ENCODE measurements around the gene CGB2. TPM values are rescaled to one million over a fixed set of nuclear protein-coding genes. Genes with fewer than 3 reads are reported as not detected.
"Not testable (repeated sequence)": the region's sequence is repeated elsewhere in the genome, so short reads cannot be mapped to it uniquely, and the experiment has no call there.

The CGB2 gene
- total RNA-seq, 1 experiment from 2014 or later = not detected

DNA sequence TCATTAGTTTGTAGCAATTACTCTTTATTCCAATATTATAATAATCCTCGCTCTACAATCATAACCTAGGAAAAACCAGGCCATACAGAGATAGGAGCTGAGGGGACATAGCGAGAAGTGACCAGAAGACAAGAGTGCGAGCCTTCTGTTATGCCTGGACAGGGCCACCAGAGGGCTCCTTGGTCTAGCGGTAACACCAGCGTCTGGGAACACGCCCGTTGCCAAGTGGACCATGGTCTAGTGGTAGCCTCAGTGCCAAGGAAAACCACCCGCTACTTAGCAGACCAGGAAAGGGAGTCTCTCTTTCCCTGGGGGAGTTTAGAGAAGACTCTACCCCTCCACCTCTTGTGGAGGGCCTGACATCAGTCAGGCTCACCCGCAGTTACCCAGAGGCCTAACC is 43.2 kb downstream of the CGB2 start:
- Mint-ChIP-seq H3K36me3 (ENCODE audit: insufficient read depth, unreplicated experiment) (peaks cover 15% of the 10 kb centered on the region), H3K4me1 (ENCODE audit: low read depth, unreplicated experiment) (peaks cover 15% of the 10 kb centered on the region)
- H3K4me1 ChIP-seq = peaks cover 11% of the 10 kb centered on the region
- not testable (repeated sequence) for BruUV-seq (replicated peaks); H3K4me3 ChIP-seq (ENCODE audit: low read depth, low read length); H3K27me3 Mint-ChIP-seq (ENCODE audit: insufficient read depth, unreplicated experiment); H3K9me3 ChIP-seq; H3K27me3 ChIP-seq (replicated peaks; ENCODE audit: control insufficient read depth, insufficient read depth, low read length); H3K9me3 Mint-ChIP-seq (ENCODE audit: unreplicated experiment); H3K36me3 ChIP-seq (ENCODE audit: control insufficient read depth, insufficient read depth, low read length); H3K4me3 Mint-ChIP-seq (ENCODE audit: unreplicated experiment); H3K27ac Mint-ChIP-seq (ENCODE audit: unreplicated experiment)
- ChIA-PET CTCF (interaction anchor here (0.7 to 1.8 kb wide), 7 partner anchors 10 to 267 kb away, joined by 3 to 16 read pairs (median 8); partner anchors contain the start of gene NTF4), POLR2A (interaction anchor here (1.3 kb wide), 1 partner anchor 10 kb away, joined by 7 read pairs; the partner anchor contains the start of gene NTF4)
- TF ChIP-seq, protein P1, sequence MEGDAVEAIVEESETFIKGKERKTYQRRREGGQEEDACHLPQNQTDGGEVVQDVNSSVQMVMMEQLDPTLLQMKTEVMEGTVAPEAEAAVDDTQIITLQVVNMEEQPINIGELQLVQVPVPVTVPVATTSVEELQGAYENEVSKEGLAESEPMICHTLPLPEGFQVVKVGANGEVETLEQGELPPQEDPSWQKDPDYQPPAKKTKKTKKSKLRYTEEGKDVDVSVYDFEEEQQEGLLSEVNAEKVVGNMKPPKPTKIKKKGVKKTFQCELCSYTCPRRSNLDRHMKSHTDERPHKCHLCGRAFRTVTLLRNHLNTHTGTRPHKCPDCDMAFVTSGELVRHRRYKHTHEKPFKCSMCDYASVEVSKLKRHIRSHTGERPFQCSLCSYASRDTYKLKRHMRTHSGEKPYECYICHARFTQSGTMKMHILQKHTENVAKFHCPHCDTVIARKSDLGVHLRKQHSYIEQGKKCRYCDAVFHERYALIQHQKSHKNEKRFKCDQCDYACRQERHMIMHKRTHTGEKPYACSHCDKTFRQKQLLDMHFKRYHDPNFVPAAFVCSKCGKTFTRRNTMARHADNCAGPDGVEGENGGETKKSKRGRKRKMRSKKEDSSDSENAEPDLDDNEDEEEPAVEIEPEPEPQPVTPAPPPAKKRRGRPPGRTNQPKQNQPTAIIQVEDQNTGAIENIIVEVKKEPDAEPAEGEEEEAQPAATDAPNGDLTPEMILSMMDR (IDR thresholded peaks at IDR 0.05; ENCODE audit: insufficient read depth in 1 of 2, low read depth in 1 of 2, low read length in 1 of 2, severe bottlenecking in 1 of 2, unreplicated experiment in 1 of 2) = peak; percentile 37 to 59
- DNase-seq = peak; percentile 56 to 68
- intact Hi-C loops (cut with micrococcal nuclease; ENCODE audit: unreplicated experiment) = loop anchor here (1.0 to 5.0 kb wide), 3 partner anchors 58 to 288 kb away; partner anchors contain the start of genes GYS1, LHB and RUVBL2

DNA sequence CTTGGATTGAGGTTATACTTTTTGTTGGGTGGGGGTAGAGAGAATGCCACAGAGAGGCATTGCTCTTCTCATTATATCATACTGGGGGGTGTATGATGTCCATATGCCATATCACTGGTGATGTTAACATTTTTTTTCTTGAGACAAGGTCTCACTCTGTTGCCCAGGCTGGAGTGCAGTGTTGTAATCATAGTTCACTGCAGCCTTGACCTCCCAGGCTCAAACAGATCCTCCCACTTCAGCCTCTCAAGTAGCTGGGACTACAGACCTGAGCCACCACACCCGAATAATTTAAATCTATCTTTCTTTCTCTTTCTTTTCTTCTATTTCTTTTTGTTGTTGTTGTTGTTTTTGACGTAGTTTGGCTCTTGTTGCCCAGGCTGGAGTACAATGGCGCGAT is 48.7 kb downstream of the CGB2 start:
- Histone ChIP-seq H3K4me3 (ENCODE audit: low read depth, low read length) (no peak overlapping the region), H3K9me3 (no peaks in the 10 kb centered on the region), H3K36me3 (ENCODE audit: control insufficient read depth, insufficient read depth, low read length) (no peaks in the 10 kb centered on the region), H3K4me1 (0 out of 2 replicates have a peak, but pooled peaks cover 5% of the 10 kb centered on the region), H3K27me3 (replicated peaks; ENCODE audit: control insufficient read depth, insufficient read depth, low read length) (no peaks in the 10 kb centered on the region)
- Mint-ChIP-seq H3K4me3 (ENCODE audit: unreplicated experiment) (no peak overlapping the region), H3K4me1 (ENCODE audit: low read depth, unreplicated experiment) (peaks cover 10% of the 10 kb centered on the region), H3K27me3 (ENCODE audit: insufficient read depth, unreplicated experiment) (no peaks in the 10 kb centered on the region), H3K27ac (ENCODE audit: unreplicated experiment) (no peak overlapping the region), H3K9me3 (ENCODE audit: unreplicated experiment) (no peaks in the 10 kb centered on the region), H3K36me3 (ENCODE audit: insufficient read depth, unreplicated experiment) (peaks cover 9% of the 10 kb centered on the region)
- CTCF ChIA-PET = no interaction called here
- DNase-seq = no peak
- TF ChIP-seq, protein P1 (IDR thresholded peaks at IDR 0.05; ENCODE audit: insufficient read depth in 1 of 2, low read depth in 1 of 2, low read length in 1 of 2, severe bottlenecking in 1 of 2, unreplicated experiment in 1 of 2) = no peak
- intact Hi-C loops (cut with micrococcal nuclease; ENCODE audit: unreplicated experiment) = no loop called here
- POLR2A ChIA-PET = no interaction called here
- no TSS peak for BruUV-seq (replicated peaks)

DNA sequence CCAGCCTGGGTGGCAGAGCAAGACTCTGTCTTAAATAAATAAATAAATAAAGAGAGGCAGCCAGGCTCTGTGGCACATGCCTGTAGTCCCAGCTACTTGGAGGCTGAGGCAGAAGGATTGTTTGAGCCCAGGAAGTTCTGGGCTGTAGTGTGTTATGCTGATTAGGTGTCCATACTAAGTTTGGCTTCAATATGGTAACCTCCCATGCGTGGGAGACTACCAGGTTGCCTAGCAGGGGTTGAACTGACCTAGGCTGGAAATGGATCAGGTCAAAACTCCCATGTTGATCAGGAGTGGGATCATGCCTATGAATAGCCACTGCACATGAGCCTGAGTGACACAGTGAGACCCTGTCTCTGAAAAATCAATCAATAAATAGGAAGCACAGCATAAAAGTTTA is 49.6 kb downstream of the CGB2 start:
- no peaks in the 10 kb centered on the region for H3K9me3 ChIP-seq
- Mint-ChIP-seq H3K4me1 (ENCODE audit: low read depth, unreplicated experiment) (peaks cover 10% of the 10 kb centered on the region), H3K36me3 (ENCODE audit: insufficient read depth, unreplicated experiment) (peaks cover 18% of the 10 kb centered on the region), H3K9me3 (ENCODE audit: unreplicated experiment) (no peaks in the 10 kb centered on the region), H3K27ac (ENCODE audit: unreplicated experiment) (no peak overlapping the region), H3K27me3 (ENCODE audit: insufficient read depth, unreplicated experiment) (no peaks in the 10 kb centered on the region), H3K4me3 (ENCODE audit: unreplicated experiment) (no peak overlapping the region)
- H3K4me3 ChIP-seq (ENCODE audit: low read depth, low read length) = no peak overlapping the region
- no peaks in the 10 kb centered on the region for H3K27me3 ChIP-seq (replicated peaks; ENCODE audit: control insufficient read depth, insufficient read depth, low read length)
- ChIA-PET POLR2A (no interaction called here), CTCF (no interaction called here)
- H3K36me3 ChIP-seq (ENCODE audit: control insufficient read depth, insufficient read depth, low read length) = no peaks in the 10 kb centered on the region
- 0 out of 2 replicates have a peak, but pooled peaks cover 5% of the 10 kb centered on the region for H3K4me1 ChIP-seq
- intact Hi-C loops (cut with micrococcal nuclease; ENCODE audit: unreplicated experiment) = no loop called here
- DNase-seq = no peak
- BruUV-seq (replicated peaks) = no TSS peak
- TF ChIP-seq, protein P1 (IDR thresholded peaks at IDR 0.05; ENCODE audit: insufficient read depth in 1 of 2, low read depth in 1 of 2, low read length in 1 of 2, severe bottlenecking in 1 of 2, unreplicated experiment in 1 of 2) = no peak

Small RNA genes lying within 50 kb of the gene (microRNA-seq; reads per million reads assigned to microRNA genes)
- gene MIR6798 = not detected

Other genes with a start within 250 kb of the CGB2 start
- gene BCAT2, start 220.9 kb upstream of the CGB2 start, total RNA-seq (2022) = 106 and 109 TPM in 2 replicates
- 27.8 and 30.8 TPM in 2 replicates for gene HSD17B14, start 195.4 kb upstream of the CGB2 start, total RNA-seq (2022)
- 3.9 and 5.6 TPM in 2 replicates for gene PLEKHA4, start 163.3 kb upstream of the CGB2 start, total RNA-seq (2022)
- gene PPP1R15A, start 159.5 kb upstream of the CGB2 start, total RNA-seq (2022) = 83.3 and 94.7 TPM in 2 replicates
- 0.61 and 1.1 TPM in 2 replicates for gene TULP2, start 133.1 kb upstream of the CGB2 start, total RNA-seq (2022)
- 140 and 142 TPM in 2 replicates for gene NUCB1, start 131.6 kb upstream of the CGB2 start, total RNA-seq (2022)
- 2.6 and 3.3 TPM in 2 replicates for gene DHDH, start 98.2 kb upstream of the CGB2 start, total RNA-seq (2022)
- 107 and 110 TPM in 2 replicates for gene BAX, start 77.0 kb upstream of the CGB2 start, total RNA-seq (2022)
- 2,542 and 2,963 TPM in 2 replicates for gene FTL, start 66.6 kb upstream of the CGB2 start, total RNA-seq (2022)
- gene GYS1, start 38.6 kb upstream of the CGB2 start, total RNA-seq (2022) = 62.7 and 65.3 TPM in 2 replicates
- 165 and 172 TPM in 2 replicates for gene RUVBL2, start 38.0 kb upstream of the CGB2 start, total RNA-seq (2022)
- 0.68 TPM in 1 of 2 replicates, not detected in the other for gene LHB, start 14.8 kb upstream of the CGB2 start, total RNA-seq (2022)
- gene CGB3, start 7.6 kb upstream of the CGB2 start, total RNA-seq (2022) = not detected in 2 replicates
- gene CGB1, start 5.0 kb downstream of the CGB2 start, total RNA-seq (2022) = not detected in 2 replicates
- 0.49 TPM in 1 of 2 replicates, not detected in the other for gene CGB5, start 12.0 kb downstream of the CGB2 start, total RNA-seq (2022)
- not detected in 2 replicates for gene CGB8, start 17.2 kb downstream of the CGB2 start, total RNA-seq (2022)
- gene CGB7, start 25.9 kb downstream of the CGB2 start, total RNA-seq (2022) = 2.2 and 3.0 TPM in 2 replicates
- gene NTF4, start 32.9 kb downstream of the CGB2 start, total RNA-seq (2022) = 9.1 and 10.2 TPM in 2 replicates
- gene KCNA7, start 40.8 kb downstream of the CGB2 start, total RNA-seq (2022) = 1.1 and 1.2 TPM in 2 replicates
- 251 and 259 TPM in 2 replicates for gene SNRNP70, start 53.6 kb downstream of the CGB2 start, total RNA-seq (2022)
- gene LIN7B, start 82.5 kb downstream of the CGB2 start, total RNA-seq (2022) = 11.8 and 12.7 TPM in 2 replicates
- gene C19orf73, start 87.3 kb downstream of the CGB2 start, total RNA-seq (2022) = 1.7 and 2.1 TPM in 2 replicates
- 11.8 and 12.7 TPM in 2 replicates for gene PPFIA3, start 87.7 kb downstream of the CGB2 start, total RNA-seq (2022)
- not detected in 2 replicates for gene HRC, start 123.5 kb downstream of the CGB2 start, total RNA-seq (2022)
- 27.8 and 31.4 TPM in 2 replicates for gene TRPM4, start 125.9 kb downstream of the CGB2 start, total RNA-seq (2022)

Data from Caco-2 (cell line).